Peyer's patch (tissue), 4 donors: ENCODE measurements around the gene CKS1B.

ENCODE experiments used
- CTCF ChIP-seq, 6 experiments: fragments of 450-650 bp in 4 of 6; fragments of 200-600 bp in 2 of 6; sonication (generic) in 1 of 6; IDR thresholded peaks; one replicate each; pipeline ENCODE4 v1.5.1; 2017 to 2019; ENCODE audit warnings: antibody characterized with exemption in 6 of 6, mild to moderate bottlenecking in 3 of 6, moderate library complexity in 1 of 6
- POLR2A ChIP-seq, 2 donors: fragments of 450-650 bp; IDR thresholded peaks; one replicate each; pipeline ENCODE4 v1.5.1; 2017; ENCODE audit warnings: antibody characterized with exemption in 2 of 2, mild to moderate bottlenecking in 2 of 2, moderate library complexity in 2 of 2

GRCh38 chr1:154989195-154989860 is 14.8 kb downstream of the CKS1B start:
- TF ChIP-seq CTCF (IDR thresholded peaks at IDR 0.05) (no peak), POLR2A (IDR thresholded peaks at IDR 0.05) (no peak)
